HepG2 (cell line): ENCODE results near the gene IER2. TPM values are rescaled to one million over a fixed set of nuclear protein-coding genes. Genes with fewer than 3 reads are reported as not detected.

Source experiments
- ADNP ChIP-seq: sonication (generic); formaldehyde crosslinking; IDR thresholded peaks from 2 replicates; pipeline ENCODE4 v1.4.0; 2020; ENCODE audit warnings: missing genetic modification reagents
- KDM1A ChIP-seq: IDR thresholded peaks from 2 replicates; pipeline ENCODE4 v1.6.1; 2016; ENCODE audit warnings: missing compliant biosample characterization
- KDM6A ChIP-seq: IDR thresholded peaks from 2 replicates; pipeline ENCODE4 v1.6.1; 2016; ENCODE audit warnings: low read depth
- MAX ChIP-seq: IDR thresholded peaks from 2 replicates; pipeline ENCODE4 v1.6.1; 2012; ENCODE audit warnings: inconsistent platforms
- MAZ ChIP-seq, 2 experiments: sonication (generic) in 1 of 2; formaldehyde crosslinking in 1 of 2; IDR thresholded peaks; 2 replicates each; pipeline versions ENCODE4 v1.5.0 to v1.6.1; 2012 to 2020; ENCODE audit warnings: low read depth in 2 of 2, mild to moderate bottlenecking in 2 of 2, borderline replicate concordance in 1 of 2, improper control_type of control experiment in 1 of 2, low read length in 1 of 2, missing genetic modification reagents in 1 of 2, moderate library complexity in 1 of 2
- NCOR1 ChIP-seq: fragments of 200-600 bp; sonication (generic); IDR thresholded peaks from 2 replicates; pipeline ENCODE4 v1.7.0; 2017; ENCODE audit warnings: antibody characterized with exemption, low read length, borderline replicate concordance
- NFATC3 ChIP-seq: sonication (generic); formaldehyde crosslinking; IDR thresholded peaks from 2 replicates; pipeline ENCODE4 v1.5.1; 2020; ENCODE audit warnings: mild to moderate bottlenecking, missing genetic modification reagents
- NFKBIZ ChIP-seq: IDR thresholded peaks from 2 replicates; pipeline ENCODE4 v1.6.1; 2018; ENCODE audit warnings: missing genetic modification reagents, missing compliant biosample characterization
- PLSCR1 ChIP-seq: sonication (generic); formaldehyde crosslinking; IDR thresholded peaks from 2 replicates; pipeline ENCODE4 v1.5.0; 2020; ENCODE audit warnings: missing genetic modification reagents, mild to moderate bottlenecking, borderline replicate concordance
- RAD21 ChIP-seq: fragments of 450-650 bp; formaldehyde crosslinking; IDR thresholded peaks from 2 replicates; pipeline ENCODE4 v1.5.0; 2020; ENCODE audit warnings: mild to moderate bottlenecking
- SIN3A ChIP-seq: IDR thresholded peaks from 2 replicates; pipeline ENCODE4 v1.6.1; 2011; ENCODE audit warnings: low read depth, mild to moderate bottlenecking, control low read depth, low read length, borderline replicate concordance
- TARDBP ChIP-seq: sonication (generic); formaldehyde crosslinking; IDR thresholded peaks from 2 replicates; pipeline ENCODE4 v1.8.0; 2022; ENCODE audit warnings: mild to moderate bottlenecking, missing genetic modification reagents
- THAP9 ChIP-seq: sonication (generic); formaldehyde crosslinking; IDR thresholded peaks from 2 replicates; pipeline ENCODE4; 2020; ENCODE audit warnings: missing genetic modification reagents, mild to moderate bottlenecking, borderline replicate concordance
- ZMYM3 ChIP-seq: sonication (generic); formaldehyde crosslinking; IDR thresholded peaks from 2 replicates; pipeline ENCODE4 v1.5.1; 2020; ENCODE audit warnings: mild to moderate bottlenecking, missing genetic modification reagents
- ZNF18 ChIP-seq: sonication (generic); formaldehyde crosslinking; IDR thresholded peaks from 2 replicates; pipeline ENCODE4 v1.8.0; 2022; ENCODE audit warnings: mild to moderate bottlenecking, missing genetic modification reagents; ENCODE audit not compliant: insufficient replicate concordance
- ZNF264 ChIP-seq: sonication (generic); formaldehyde crosslinking; IDR thresholded peaks from 2 replicates; pipeline ENCODE4 v1.4.0; 2020; ENCODE audit warnings: missing genetic modification reagents
- ZNF296 ChIP-seq: sonication (generic); formaldehyde crosslinking; conservative IDR thresholded peaks from 2 replicates; pipeline ENCODE4 v1.5.0; 2020; ENCODE audit warnings: mild to moderate bottlenecking, missing genetic modification reagents
- ZNF3 ChIP-seq: IDR thresholded peaks from 2 replicates; pipeline ENCODE4 v1.7.0; 2017; ENCODE audit warnings: inconsistent platforms
- ZNF343 ChIP-seq: sonication (generic); formaldehyde crosslinking; IDR thresholded peaks from 2 replicates; pipeline ENCODE4 v1.4.0; 2020; ENCODE audit warnings: mild to moderate bottlenecking, missing genetic modification reagents
- ZNF598 ChIP-seq: sonication (generic); formaldehyde crosslinking; IDR thresholded peaks from 2 replicates; pipeline ENCODE4 v1.5.1; 2020; ENCODE audit warnings: mild to moderate bottlenecking, missing genetic modification reagents, borderline replicate concordance
- ZNF616 ChIP-seq: sonication (generic); formaldehyde crosslinking; IDR thresholded peaks from 2 replicates; pipeline ENCODE4 v1.5.0; 2020; ENCODE audit warnings: low read depth, mild to moderate bottlenecking, missing genetic modification reagents
- ZNF619 ChIP-seq: sonication (generic); formaldehyde crosslinking; IDR thresholded peaks from 2 replicates; pipeline ENCODE4 v1.4.0; 2020; ENCODE audit warnings: mild to moderate bottlenecking, missing genetic modification reagents
- ZNF629 ChIP-seq: sonication (generic); formaldehyde crosslinking; conservative IDR thresholded peaks from 2 replicates; pipeline ENCODE4 v1.5.0; 2020; ENCODE audit warnings: missing genetic modification reagents
- ZNF737 ChIP-seq: sonication (generic); formaldehyde crosslinking; IDR thresholded peaks from 2 replicates; pipeline ENCODE4 v1.5.0; 2020; ENCODE audit warnings: missing genetic modification reagents, mild to moderate bottlenecking, borderline replicate concordance
- ZNF772 ChIP-seq: sonication (generic); formaldehyde crosslinking; IDR thresholded peaks from 2 replicates; pipeline ENCODE4 v1.5.0; 2020; ENCODE audit warnings: mild to moderate bottlenecking, missing genetic modification reagents
- ZNF883 ChIP-seq: sonication (generic); formaldehyde crosslinking; IDR thresholded peaks from 2 replicates; pipeline ENCODE4 v1.5.1; 2020; ENCODE audit warnings: mild to moderate bottlenecking, missing genetic modification reagents; ENCODE audit errors: not compliant biosample characterization
- polyA plus RNA-seq, 8 experiments: library from polyadenylated mRNA; depleted of rRNA in 3 of 8; stranded (reverse) in 7 of 8; unstranded in 1 of 8; fragments of >200 nt; fragmentation: Illumina TruSeq in 4 of 8; extraction: Trizol in 4 of 8; gene quantifications; 2 replicates each; pipeline versions ENCODE4 v1.2.1 to v1.2.3, GENCODE V29; 2011 to 2016; ENCODE audit warnings: low read depth in 4 of 8, missing spikeins in 1 of 8, mixed read lengths in 1 of 8; ENCODE audit not compliant: insufficient read depth in 1 of 8
- total RNA-seq, 5 experiments: library from RNA; depleted of rRNA; stranded (reverse); fragments of >200 nt; fragmentation: Illumina TruSeq; extraction: Trizol; gene quantifications; 2 replicates each; pipeline ENCODE4 v1.2.3, GENCODE V29; 2016; ENCODE audit warnings: low read depth in 1 of 5

The IER2 gene
- total and polyA plus RNA-seq, 2 of the 13 experiments (the other 11 are each of a cell fraction or from before 2014, with no cell fraction given): 10.1 to 14.3 TPM

- no peak for TF ChIP-seq ZNF598 (CRISPR knock-in tag)
- TF ChIP-seq ZNF3: peak; percentile 60; the same call in 1 of the 2 replicates
- peak; percentile 98 for TF ChIP-seq KDM1A (CRISPR knock-in tag)
- no peak for TF ChIP-seq ZNF616 (CRISPR knock-in tag)
- 0 out of 2 replicates have a peak, but pooled peaks have one; percentile 26 for TF ChIP-seq MAZ (IDR thresholded peaks at IDR 0.05; ENCODE audit: borderline replicate concordance, low read depth, low read length)
- no peak; the same call in 1 of the 2 replicates for TF ChIP-seq MAZ (CRISPR knock-in tag; IDR thresholded peaks at IDR 0.05; ENCODE audit: low read depth)
- TF ChIP-seq NFKBIZ (CRISPR knock-in tag): 0 out of 2 replicates have a peak, but pooled peaks have one; percentile 48
- TF ChIP-seq ZNF629 (CRISPR knock-in tag): peak; percentile 99
- peak; percentile 47; the same call in 1 of the 2 replicates for TF ChIP-seq MAX
- no peak for TF ChIP-seq THAP9 (CRISPR knock-in tag)
- no peak; the same call in 1 of the 2 replicates for TF ChIP-seq ZNF619 (CRISPR knock-in tag)
- no peak for TF ChIP-seq ZNF18 (CRISPR knock-in tag)
- peak; percentile 11; the same call in 1 of the 2 replicates for TF ChIP-seq TARDBP (CRISPR knock-in tag)
- TF ChIP-seq NCOR1: no peak
- no peak for TF ChIP-seq ZNF296 (CRISPR knock-in tag)
- TF ChIP-seq ZNF343: 0 out of 2 replicates have a peak, but pooled peaks have one; percentile 7
- peak; percentile 11; the same call in 1 of the 2 replicates for TF ChIP-seq ZNF772
- peak; percentile 50; the same call in 1 of the 2 replicates for TF ChIP-seq ZNF264
- 0 out of 2 replicates have a peak, but pooled peaks have one; percentile 8 for TF ChIP-seq RAD21 (CRISPR knock-in tag)
- TF ChIP-seq PLSCR1 (CRISPR knock-in tag): no peak
- peak; percentile 96 for TF ChIP-seq ADNP
- TF ChIP-seq NFATC3 (CRISPR knock-in tag): no peak
- TF ChIP-seq SIN3A: peak; percentile 79; the same call in 1 of the 2 replicates
- no peak for TF ChIP-seq ZNF883
- 0 out of 2 replicates have a peak, but pooled peaks have one; percentile 20 for TF ChIP-seq KDM6A
- TF ChIP-seq ZNF737: no peak
- peak; percentile 99 for TF ChIP-seq ZMYM3 (CRISPR knock-in tag)
These were observed 4.8 kb downstream of the IER2 start (continued) for GRCh38 chr19:13154911-13155471.
